Embryonic facial prominence (tissue), 1 donor: ENCODE measurements around the gene CTTNBP2.

Source experiments
- DNase-seq: peaks from one replicate; pipeline ENCODE4 v3.0.0-alpha.2; 2016; ENCODE audit errors: extremely low spot score

CTTNBP2 gene

DNA sequence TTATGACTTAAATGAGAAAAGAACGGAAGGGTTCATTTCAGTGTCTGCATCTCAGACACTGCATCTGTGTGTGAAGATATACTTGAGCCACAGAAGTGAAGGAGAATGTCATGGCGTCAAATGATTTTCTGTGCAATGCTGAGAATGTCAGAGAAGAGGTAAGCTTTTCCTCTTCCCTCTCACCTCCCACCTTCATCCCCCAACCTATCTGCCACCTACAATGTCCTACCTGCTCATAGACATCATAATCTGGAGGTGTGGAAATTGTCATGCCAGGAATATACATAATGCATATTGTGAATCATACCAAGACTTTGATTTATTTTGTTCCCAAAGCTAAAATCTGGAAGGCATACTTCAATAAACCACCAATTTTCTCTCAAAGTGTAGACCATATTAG is 53.7 kb downstream of the CTTNBP2 start:
- DNase-seq = no peak

DNA sequence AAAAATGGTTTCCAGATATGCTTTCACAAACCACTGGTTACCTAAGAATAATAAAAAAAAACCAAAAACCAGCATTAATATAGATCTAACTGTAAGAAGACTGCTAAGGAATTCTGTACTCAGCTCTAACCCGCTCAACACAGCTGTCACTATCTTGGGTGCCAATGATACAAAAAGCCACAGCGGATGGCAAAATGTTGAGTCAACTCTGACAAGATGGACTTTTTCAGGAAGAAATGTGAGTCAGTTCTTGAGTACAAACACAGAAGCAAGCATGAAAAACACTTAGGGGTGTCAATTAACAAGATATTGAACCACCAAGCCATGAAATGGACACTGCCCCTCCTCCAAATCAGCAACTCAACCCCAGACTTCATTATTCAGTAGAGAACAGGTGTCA is 55.0 kb downstream of the CTTNBP2 start:
- DNase-seq = no peak

DNA sequence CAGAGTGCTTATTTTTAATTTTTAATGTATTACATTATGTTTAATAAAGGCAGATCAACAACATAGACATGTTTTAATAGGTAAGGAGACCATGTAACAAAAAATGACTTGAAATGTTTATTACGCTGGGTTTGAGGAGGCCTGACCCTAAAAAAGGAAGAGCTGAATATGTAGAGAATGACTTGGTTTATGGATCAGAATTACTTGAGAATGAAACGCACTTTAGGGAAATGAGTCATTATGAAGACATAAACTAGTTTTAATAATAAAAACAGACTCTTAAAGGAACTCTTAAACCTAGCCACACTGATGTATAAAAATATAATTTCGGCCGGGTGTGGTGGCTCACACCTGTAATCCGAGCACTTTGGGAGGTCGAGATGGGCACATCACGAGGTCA is 56.5 kb downstream of the CTTNBP2 start:
- DNase-seq = no peak

DNA sequence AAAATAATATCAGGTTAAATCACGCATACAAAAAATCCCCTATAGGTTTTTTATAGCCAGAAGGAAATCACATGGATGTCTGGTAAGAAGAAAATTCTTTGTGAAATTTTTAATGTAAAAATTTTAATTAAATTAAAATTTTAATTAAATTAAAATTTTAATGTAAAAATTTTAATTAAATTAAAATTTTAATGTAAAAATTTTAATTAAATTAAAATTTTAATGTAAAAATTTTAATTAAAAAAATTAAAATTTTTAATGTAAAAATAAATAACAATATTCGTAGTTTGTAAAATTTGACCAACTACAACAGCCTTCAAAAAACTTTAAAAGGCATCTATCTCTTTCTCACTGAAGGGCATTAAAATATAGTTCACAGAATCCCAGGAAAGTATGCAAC is 61.5 kb downstream of the CTTNBP2 start:
- no peak for DNase-seq

DNA sequence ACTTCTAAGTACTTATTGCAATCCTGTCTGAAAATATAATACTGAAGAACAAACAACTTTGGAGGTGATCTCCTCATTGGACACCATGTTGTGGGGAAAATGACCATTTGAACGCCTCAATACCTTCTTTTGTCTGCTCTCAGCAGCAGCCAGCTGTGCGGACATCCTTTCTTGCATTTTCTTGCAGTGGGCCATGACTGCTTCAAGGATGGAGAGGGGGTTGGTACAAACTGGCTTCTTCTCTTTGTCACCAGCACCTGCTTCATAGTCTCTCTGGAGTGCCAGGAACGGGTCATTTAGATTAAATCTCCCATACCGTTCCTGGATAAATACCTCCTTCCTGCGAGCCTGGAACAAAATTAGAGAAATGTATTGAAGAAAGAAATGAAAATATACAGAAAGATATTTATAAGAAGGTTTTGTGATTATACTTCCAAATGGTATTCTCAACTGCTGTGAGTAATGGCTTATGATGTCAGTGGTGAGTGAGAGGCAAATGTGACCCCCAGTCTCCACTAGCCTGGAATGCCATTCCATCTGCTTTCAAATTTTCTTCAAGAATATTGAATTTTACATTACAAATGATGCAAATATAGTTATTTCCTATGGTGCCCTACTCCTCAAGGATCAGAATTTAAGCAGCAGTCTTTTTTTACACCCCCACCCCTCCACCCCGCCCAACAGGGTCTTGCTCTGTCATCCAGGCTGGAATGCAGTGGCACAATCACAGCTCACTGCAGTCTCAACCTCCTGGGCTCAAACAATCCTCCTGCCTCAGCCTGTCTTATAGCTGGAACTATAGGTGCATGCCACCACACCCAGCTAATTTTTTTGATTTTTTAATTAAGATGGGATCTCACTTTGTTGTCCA is 62.4 kb downstream of the CTTNBP2 start:
- DNase-seq = no peak

DNA sequence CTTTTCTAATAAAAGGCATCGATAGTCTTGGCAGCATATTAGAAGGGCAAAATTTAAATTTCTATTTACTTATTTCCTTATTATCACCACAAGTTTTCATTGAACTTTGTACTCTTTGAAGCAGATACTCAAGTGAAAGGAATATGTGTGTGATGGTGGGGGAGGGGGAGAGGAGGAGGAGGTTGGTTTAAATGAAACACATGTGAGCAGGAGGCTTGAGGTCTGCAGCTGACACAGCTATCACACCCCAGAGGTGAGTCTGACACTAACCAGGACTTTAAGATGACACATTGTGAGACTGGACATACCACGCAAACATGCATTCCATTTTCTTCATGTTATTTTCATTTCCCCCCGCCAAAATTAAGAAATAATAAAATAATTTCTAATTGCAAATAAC is 63.3 kb downstream of the CTTNBP2 start:
- DNase-seq = no peak

DNA sequence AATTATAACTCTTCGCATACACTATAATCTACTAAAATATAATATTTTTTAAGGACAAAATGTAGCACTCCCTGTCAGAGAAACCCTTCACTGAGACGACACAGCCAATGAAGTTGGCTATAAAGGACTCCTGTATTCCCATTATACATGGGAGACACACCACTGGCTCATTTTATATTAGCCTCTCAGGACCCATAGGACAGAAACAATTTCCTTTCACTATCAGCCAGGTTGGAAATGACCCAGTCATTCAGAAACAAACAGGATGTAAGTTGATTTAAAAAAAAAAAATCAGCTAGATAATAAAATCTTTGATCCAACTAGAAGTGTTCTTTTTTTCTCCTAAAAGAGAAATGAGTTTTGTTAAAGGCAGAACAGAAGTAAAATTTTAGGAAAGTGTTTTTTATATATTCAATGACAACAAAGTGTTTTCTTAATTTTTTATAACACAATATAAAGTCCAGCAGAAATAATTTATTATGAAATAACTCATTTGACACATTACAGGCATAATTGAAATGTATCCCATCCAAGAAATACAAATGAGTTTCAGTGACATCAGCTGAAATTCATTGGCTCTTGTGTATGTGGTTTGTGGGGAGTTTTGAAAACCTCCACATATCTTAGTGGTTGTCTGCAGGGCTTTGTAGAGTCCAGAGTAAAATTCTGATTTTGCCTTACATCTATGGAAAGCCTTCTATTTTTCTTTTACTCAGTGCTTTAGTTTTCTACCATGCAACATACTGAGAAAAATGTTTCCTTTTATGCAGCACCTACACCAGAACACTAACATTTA is 64.1 kb downstream of the CTTNBP2 start:
- no peak for DNase-seq

DNA sequence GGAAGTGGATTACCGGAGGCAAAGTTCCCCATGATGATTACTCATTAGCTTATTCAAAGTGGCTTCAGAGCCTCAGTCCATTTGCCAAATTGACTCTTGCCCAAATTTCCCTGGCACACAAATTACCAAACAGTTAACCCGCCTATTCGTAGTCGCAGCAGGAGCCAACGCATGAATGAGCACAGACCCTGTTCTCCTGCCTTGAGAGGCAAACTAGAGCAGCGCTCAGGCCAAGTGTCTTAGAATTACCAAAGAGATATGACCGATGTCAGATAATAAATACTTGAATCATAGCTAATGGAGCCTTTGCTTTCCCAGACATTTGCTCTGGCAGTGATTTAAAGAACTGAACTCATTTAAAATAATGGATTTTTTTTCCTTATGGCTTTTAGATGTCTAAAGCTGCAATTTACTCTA is 64.9 kb downstream of the CTTNBP2 start:
- no peak for DNase-seq

DNA sequence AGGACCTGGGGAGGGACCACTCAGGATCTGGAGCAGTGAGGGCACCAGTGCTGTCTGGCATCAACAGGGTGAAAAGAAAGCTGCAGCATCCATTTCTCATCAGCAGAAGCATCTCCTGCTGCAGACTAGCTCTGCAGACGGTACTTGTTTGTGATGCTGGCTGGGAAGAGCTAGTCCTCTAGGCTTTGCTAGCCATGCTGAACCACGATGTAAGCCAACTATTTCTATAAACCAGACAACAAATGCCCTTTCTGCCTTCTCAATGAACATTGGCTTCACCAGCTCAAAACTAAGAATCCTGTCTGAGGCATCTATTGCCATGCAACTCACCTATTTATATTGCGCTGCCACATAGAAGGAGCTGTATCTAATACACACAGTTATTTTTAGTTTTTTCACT is 65.6 kb downstream of the CTTNBP2 start:
- DNase-seq = no peak

DNA sequence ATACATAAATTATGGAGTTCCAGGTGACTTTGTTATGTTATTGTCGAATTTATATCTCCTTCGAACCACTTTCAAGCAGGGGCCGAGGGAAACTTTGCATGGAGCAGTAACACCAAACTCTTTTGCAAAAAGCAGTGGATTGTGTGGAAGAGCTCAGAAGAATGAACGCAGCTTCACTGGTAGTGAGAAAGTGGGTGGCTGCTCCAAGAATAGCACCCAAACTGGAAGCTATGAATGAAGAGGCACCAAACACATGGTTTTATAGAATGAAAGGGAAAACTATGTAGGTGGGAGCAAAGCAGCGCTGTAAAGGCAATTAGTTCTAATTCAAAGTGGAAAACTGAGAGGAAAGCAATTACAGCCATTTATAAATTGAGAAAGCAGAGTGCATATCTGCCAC is 67.2 kb downstream of the CTTNBP2 start:
- no peak for DNase-seq

DNA sequence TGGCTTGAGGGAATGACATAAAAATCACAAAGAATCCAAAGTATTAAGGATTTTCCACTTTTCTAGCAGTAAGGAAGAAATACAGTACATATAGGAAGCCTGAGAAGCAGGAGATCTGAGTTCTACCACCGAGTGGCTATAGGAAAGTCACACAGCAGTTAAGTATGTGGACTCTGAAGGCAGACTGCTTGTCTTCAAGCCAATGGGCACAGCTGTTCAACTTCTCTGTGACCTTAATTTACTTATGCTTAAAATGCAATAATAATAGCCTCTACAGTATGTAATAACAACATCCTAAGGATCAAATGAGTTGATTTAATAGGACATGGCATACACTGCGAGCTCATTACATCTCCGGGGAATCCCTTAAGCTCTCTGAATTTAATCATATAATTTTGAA is 68.0 kb downstream of the CTTNBP2 start:
- no peak for DNase-seq

DNA sequence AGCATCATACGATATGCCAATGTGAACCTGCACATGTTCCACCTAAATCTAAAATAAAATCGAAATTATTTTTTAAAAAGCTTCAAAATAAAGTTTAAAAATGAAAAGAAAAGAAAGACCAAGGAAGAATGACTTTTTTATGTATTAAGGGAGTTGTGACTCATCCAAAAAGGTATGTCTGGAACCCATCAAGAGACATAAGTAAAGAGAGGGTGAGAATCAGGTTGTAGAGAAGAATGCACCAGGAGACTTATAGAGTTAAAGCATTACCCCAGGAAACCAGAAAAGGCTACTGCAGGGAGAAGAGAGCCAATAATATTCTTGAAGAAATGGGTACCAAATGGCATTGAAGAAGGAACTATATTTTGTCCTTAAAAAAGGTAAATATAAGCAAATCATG is 69.8 kb downstream of the CTTNBP2 start:
- DNase-seq = no peak

DNA sequence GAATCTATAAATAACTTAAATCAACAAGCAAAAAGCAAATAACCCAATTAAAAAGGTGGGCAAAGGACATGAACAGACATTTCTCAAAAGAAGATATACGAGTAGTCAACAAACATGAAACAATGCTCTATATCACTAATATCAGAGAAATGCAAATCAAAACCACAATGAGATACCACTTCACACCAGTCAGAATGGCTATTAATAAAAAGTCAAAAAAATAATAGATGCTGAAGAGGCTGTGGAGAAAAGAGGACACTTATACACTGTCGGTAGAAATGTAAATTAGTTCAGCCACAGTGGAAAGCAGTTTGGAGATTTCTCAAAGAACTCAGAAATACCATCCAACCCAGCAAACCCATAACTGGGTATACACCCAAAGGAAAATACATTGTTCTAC is 70.6 kb downstream of the CTTNBP2 start:
- DNase-seq = no peak

DNA sequence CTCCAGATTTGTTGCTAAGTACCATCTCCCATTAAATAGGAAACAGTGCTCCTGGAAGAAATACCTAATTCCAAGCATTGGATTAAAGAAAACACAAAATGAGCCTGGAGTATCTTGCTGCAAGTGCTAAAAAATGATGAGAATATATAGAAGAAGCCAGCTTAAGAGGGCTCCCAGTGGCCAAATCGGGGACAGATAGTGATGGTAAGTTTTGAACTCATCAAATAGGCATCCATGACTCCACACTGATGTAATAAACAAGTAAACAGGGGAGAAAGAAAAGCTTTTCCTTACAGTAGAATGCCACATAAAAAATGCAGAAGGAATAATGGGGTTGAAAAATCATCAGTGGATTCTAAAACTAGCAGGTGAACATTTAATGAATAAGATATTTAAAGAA is 72.4 kb downstream of the CTTNBP2 start:
- DNase-seq = no peak

DNA sequence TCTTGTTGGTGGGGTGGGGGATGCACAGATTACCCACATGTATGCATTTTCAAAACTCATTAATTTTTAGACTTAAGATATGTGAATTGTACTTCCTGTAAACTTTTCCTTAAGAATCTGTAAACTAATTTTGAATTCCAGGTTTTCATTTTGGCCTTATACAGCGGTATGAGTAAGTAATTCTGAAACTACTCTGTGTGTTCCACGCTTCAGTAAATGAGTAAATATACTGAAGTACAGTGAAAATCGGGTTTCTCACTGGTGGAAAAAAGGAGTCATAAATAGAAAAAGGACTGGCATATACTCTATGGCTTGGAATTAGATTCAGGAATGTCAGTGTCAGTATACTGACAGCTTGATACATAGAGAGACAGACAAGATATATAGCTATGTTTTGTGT is 72.8 kb downstream of the CTTNBP2 start:
- DNase-seq = no peak

DNA sequence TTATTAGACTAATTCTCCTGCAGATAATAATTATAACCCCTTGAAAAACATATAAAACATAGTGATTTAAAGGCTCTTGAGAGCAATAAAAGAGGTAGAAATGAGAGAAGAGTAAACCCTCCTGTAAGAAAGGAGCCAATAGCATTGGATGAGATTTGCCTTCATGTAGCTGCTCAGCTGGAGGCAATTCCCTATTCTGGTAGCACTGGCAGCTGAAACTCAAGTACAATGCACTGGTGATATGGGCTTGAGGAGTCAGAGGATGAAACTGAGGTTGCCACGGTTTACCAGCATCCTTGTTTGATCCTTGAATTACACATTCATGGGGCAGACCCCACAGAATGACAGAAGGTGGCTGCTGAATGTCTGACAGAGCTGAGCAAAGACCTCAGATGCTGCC is 76.4 kb downstream of the CTTNBP2 start:
- DNase-seq = no peak

DNA sequence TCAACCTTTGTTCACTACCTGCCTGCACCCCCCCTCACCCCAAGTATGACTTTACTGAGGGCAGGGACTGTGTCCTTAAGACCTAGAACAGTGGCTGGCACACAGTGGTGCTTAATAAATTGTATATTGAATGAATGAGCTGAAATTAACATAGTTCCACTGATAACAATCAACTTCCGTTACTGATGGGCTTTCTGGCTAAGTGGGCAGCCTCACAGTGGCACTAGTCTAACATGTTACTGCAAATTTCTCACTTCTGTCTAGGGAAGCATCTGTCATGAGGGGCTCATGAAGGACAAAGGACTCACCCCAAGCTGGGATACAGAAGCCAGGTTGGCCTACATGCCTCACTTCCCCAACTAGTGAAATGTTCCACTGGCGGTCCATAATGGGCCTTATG is 79.3 kb downstream of the CTTNBP2 start:
- no peak for DNase-seq

DNA sequence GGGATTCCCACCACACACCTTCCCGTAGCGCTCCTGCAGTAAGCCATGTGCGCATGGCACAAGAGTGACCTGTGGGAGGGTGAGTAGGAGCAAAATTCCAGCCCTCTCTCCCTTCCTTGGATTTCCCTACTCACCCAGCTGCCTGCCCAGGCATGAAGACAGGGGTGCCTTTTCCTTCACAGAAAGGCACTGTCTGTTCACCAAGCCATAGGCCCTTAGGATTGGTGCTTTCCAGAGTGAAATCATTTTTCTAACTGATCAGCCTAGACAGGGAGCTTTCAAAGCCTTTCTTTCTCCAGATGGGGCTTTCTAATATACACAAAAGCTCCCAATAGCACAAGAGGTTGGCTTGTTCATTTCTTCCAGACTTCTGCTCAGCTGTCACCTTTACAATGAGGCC is 79.7 kb downstream of the CTTNBP2 start:
- DNase-seq = no peak

DNA sequence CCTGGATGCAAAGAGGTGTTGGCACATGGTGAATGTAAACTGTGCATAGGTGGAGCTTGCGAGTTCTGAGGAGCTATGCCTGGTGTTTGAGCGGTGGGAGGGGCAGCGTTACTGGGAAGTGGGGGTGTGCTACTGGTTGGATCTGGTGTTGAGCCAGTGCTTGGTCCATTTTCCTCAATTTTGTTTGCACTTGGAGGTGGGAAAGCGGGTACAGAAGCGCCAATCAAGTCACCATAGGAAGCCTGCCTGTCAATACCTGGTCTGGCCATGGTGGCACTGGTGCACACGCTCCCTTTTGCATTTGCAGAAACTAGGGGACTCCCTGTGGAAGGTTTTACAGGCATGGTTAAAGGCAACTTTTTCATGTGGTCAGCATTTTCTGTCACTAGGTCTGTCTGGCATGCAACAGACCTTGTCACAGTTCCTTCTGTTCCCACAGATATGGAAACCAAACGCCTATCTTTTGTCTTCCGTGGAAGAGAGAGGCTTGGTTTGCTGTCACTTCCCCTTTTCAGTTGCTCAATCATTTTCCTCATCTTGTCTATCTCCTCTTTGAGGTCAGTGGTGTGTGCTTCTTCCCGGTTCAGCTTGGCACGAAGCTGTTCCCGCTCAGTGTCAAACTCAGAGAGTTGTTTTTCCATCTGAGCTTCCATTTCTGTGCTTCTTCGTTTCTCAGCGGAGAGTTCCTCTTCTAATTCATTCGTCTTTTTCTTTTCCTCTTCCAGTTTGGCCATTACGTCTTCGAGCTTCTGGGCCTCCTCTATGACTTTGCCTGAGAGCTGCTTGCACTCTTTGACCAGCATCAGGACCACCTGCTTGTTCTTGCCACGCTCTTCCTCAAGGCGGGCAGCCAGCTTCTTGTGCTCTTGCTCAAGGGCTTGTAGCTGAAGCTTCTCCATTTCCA is 81.1 kb downstream of the CTTNBP2 start:
- DNase-seq = no peak

DNA sequence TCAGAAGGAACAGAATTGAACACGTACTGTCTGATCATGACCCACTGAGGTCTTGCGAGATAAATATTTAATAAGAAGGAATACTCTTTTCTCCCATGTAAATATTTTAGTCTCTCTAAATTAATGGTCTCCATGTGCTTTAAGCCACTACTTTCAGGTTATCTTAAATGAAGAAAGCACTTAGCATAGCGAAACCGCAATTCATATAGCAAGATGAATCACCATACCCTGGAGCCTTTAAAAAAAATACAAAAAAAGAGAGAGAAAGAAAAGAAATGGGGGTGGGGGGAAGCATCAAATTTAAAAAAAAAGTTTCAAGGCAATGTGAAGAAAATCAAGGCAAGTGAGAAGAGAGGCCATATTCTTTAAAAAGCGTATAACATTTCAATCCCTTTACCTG is 82.5 kb downstream of the CTTNBP2 start:
- no peak for DNase-seq

DNA sequence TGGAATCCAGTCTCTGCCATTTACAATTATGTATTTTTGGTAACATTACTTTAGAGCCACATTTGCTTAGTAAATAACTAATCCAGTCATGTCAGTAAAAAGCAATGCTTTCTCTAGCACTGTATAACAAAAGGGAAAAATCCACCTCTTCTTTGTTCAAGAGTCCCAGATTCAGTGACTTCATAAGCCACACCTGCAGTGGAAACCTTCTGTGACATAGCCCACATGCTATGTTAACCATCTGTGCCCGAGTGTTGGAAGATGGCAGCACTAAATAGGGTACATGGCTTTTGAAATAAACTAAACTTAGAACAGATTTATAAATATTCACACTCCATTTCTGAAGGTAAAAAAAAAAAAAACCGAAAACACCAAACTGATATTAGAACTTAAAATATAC is 83.0 kb downstream of the CTTNBP2 start:
- no peak for DNase-seq

DNA sequence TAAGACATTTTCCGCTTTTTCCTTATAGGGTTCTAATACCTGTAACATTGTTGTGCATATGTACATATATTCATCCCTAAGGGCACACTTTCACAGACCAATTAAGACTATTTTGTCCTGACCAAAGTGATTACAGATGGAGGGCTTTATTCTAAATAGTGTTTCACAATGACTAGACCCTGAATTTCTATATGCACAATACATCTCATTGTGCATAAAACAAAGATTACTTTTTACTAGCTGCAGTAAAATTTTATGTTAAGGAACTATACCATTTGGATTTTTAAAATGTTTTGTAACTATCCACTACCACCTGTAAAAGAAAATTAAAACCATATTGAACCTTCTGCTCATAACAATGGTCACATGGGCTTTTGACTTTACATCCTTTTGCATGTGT is 87.8 kb downstream of the CTTNBP2 start:
- DNase-seq = no peak
